Testis (tissue), 2 donors: ENCODE data around the gene GARIN5B.

Experiments
- CTCF ChIP-seq, 3 experiments: fragments of 450-650 bp in 2 of 3; fragments of 200-600 bp in 1 of 3; sonication (generic) in 1 of 3; IDR thresholded peaks; one replicate each; pipeline ENCODE4 v1.5.1; 2016 to 2019; ENCODE audit warnings: antibody characterized with exemption in 3 of 3, mild to moderate bottlenecking in 2 of 3, moderate library complexity in 1 of 3
- POLR2A ChIP-seq: fragments of 450-650 bp; IDR thresholded peaks from one replicate; pipeline ENCODE4 v1.6.1; 2017; ENCODE audit warnings: antibody characterized with exemption, mild to moderate bottlenecking, moderate library complexity

- TF ChIP-seq CTCF (IDR thresholded peaks at IDR 0.05) (no peak), POLR2A (no peak)
Observed at GRCh38 chr19:55365964-55366363, 2.9 kb upstream of the GARIN5B start.
